Stimulated activated naive B cell treated with anti-CD40 and anti-IgM and Interleukin-4, amounts not matched to agents 10 μg/mL and 1 μg/mL and 100 μg/mL, for 72 hours (primary cell): ENCODE data around the gene TRIM17.
A peak's percentile ranks its signal among the peaks of the same experiment; 100 is the strongest.

Experiments
- ATAC-seq, 2 donors: fragments of 150-1000 bp; cut with Tn5 transposase; replicated peaks; 2 replicates each; pipeline ENCODE4 v1.10.0; 2021; ENCODE audit warnings: moderate library complexity in 1 of 2
- DNase-seq: peaks from one replicate; pipeline ENCODE4 v3.0.0; 2021
- H3K27ac Mint-ChIP-seq: one replicate; pipeline ENCODE4 v1.8.0; 2022; ENCODE audit warnings: mild to moderate bottlenecking, mixed read lengths
- H3K27me3 Mint-ChIP-seq, 2 donors: one replicate each; pipeline ENCODE4 v1.8.0; 2022; ENCODE audit warnings: mixed read lengths in 2 of 2
- H3K36me3 Mint-ChIP-seq, 2 donors: one replicate each; pipeline ENCODE4 v1.8.0; 2022; ENCODE audit warnings: mixed read lengths in 2 of 2, mild to moderate bottlenecking in 1 of 2
- H3K4me1 Mint-ChIP-seq, 2 donors: one replicate each; pipeline ENCODE4 v1.8.0; 2022; ENCODE audit warnings: mixed read lengths in 2 of 2, mild to moderate bottlenecking in 1 of 2
- H3K4me3 Mint-ChIP-seq, 2 donors: one replicate each; pipeline ENCODE4 v1.8.0; 2022; ENCODE audit warnings: mild to moderate bottlenecking in 2 of 2, mixed read lengths in 2 of 2, moderate library complexity in 1 of 2
- H3K9me3 Mint-ChIP-seq, 2 donors: one replicate each; pipeline ENCODE4 v1.8.0; 2022; ENCODE audit warnings: mixed read lengths in 2 of 2, mild to moderate bottlenecking in 1 of 2

Gene TRIM17

GRCh38 chr1:228417483-228418203 is 982 bp upstream of the TRIM17 start:
- Mint-ChIP-seq H3K27ac (no peak overlapping the region), H3K9me3 (peaks cover 0 to 2% of the 10 kb centered on the region in 2 donors), H3K4me1 (peaks cover 19 to 23% of the 10 kb centered on the region in 2 donors), H3K36me3 (peaks cover 2 to 6% of the 10 kb centered on the region in 2 donors), H3K4me3 (peak overlapping the region in 1 of 2 donors; percentile 81), H3K27me3 (peaks cover 55 to 71% of the 10 kb centered on the region in 2 donors)
- DNase-seq: no peak
- no peak for ATAC-seq

GRCh38 chr1:228417061-228417460 is 400 bp upstream of the TRIM17 start:
- Mint-ChIP-seq H3K4me1 (peaks cover 19 to 23% of the 10 kb centered on the region in 2 donors), H3K27ac (no peak overlapping the region), H3K36me3 (peaks cover 2 to 6% of the 10 kb centered on the region in 2 donors), H3K9me3 (peaks cover 0 to 2% of the 10 kb centered on the region in 2 donors), H3K27me3 (peaks cover 49 to 67% of the 10 kb centered on the region in 2 donors), H3K4me3 (peak overlapping the region; percentile 46 to 81)
- no peak for DNase-seq
- ATAC-seq: no peak

- ATAC-seq: peak; percentile 25 to 26
- Mint-ChIP-seq H3K36me3 (peaks cover 2 to 10% of the 10 kb centered on the region in 2 donors), H3K27ac (no peak overlapping the region), H3K9me3 (peaks cover 0 to 2% of the 10 kb centered on the region in 2 donors), H3K27me3 (peaks cover 47 to 55% of the 10 kb centered on the region in 2 donors), H3K4me3 (peak overlapping the region; percentile 57 to 81), H3K4me1 (peaks cover 19 to 23% of the 10 kb centered on the region in 2 donors)
- DNase-seq: no peak
Measured at GRCh38 chr1:228415853-228416216, 826 bp downstream of the TRIM17 start.

GRCh38 chr1:228415221-228415620 is 1.4 kb downstream of the TRIM17 start:
- Mint-ChIP-seq H3K9me3 (peaks cover 0 to under 1% of the 10 kb centered on the region in 2 donors), H3K27ac (no peak overlapping the region), H3K36me3 (peaks cover 2 to 12% of the 10 kb centered on the region in 2 donors), H3K27me3 (peaks cover 44 to 49% of the 10 kb centered on the region in 2 donors), H3K4me3 (no peak overlapping the region), H3K4me1 (peaks cover 19 to 23% of the 10 kb centered on the region in 2 donors)
- ATAC-seq (no peak), DNase-seq (no peak)

- ATAC-seq: no peak
- Mint-ChIP-seq H3K9me3 (no peaks in the 10 kb centered on the region), H3K4me1 (peaks cover 20 to 27% of the 10 kb centered on the region in 2 donors), H3K36me3 (peaks cover 2 to 12% of the 10 kb centered on the region in 2 donors), H3K27ac (no peak overlapping the region), H3K27me3 (peaks cover 38 to 43% of the 10 kb centered on the region in 2 donors), H3K4me3 (no peak overlapping the region)
- DNase-seq: no peak
Measured at GRCh38 chr1:228414511-228415211, 2.0 kb downstream of the TRIM17 start.

- H3K27me3 Mint-ChIP-seq: peaks cover 31 to 35% of the 10 kb centered on the region in 2 donors
- ATAC-seq (no peak), DNase-seq (no peak)
- H3K27ac Mint-ChIP-seq: no peak overlapping the region
- no peaks in the 10 kb centered on the region for H3K9me3 Mint-ChIP-seq
- no peak overlapping the region for H3K4me3 Mint-ChIP-seq
- H3K36me3 Mint-ChIP-seq: peaks cover 3 to 12% of the 10 kb centered on the region in 2 donors
- H3K4me1 Mint-ChIP-seq: peaks cover 24 to 39% of the 10 kb centered on the region in 2 donors
Measured at GRCh38 chr1:228413241-228414010, 3.2 kb downstream of the TRIM17 start.

GRCh38 chr1:228411548-228412430 is 4.9 kb downstream of the TRIM17 start:
- ATAC-seq (no peak), DNase-seq (no peak)
- H3K4me1 Mint-ChIP-seq: peaks cover 20 to 44% of the 10 kb centered on the region in 2 donors
- peaks cover 15 to 19% of the 10 kb centered on the region in 2 donors for H3K27me3 Mint-ChIP-seq
- H3K36me3 Mint-ChIP-seq: peaks cover 3 to 12% of the 10 kb centered on the region in 2 donors
- no peak overlapping the region for H3K27ac Mint-ChIP-seq
- no peak overlapping the region for H3K4me3 Mint-ChIP-seq
- no peaks in the 10 kb centered on the region for H3K9me3 Mint-ChIP-seq

GRCh38 chr1:228411121-228411520 is 5.5 kb downstream of the TRIM17 start:
- peaks cover 3 to 12% of the 10 kb centered on the region in 2 donors for H3K36me3 Mint-ChIP-seq
- ATAC-seq: no peak

GRCh38 chr1:228410671-228411070 is 6.0 kb downstream of the TRIM17 start:
- no peak overlapping the region for H3K27ac Mint-ChIP-seq
- peaks cover 3 to 12% of the 10 kb centered on the region in 2 donors for H3K36me3 Mint-ChIP-seq

More at GRCh38 chr1:228411121-228411520, 5.5 kb downstream of the TRIM17 start:
- no peak for DNase-seq
- H3K4me3 Mint-ChIP-seq: no peak overlapping the region
- peaks cover 11 to 12% of the 10 kb centered on the region in 2 donors for H3K27me3 Mint-ChIP-seq
- no peaks in the 10 kb centered on the region for H3K9me3 Mint-ChIP-seq
- H3K27ac Mint-ChIP-seq: no peak overlapping the region
- H3K4me1 Mint-ChIP-seq: peaks cover 16 to 37% of the 10 kb centered on the region in 2 donors

GRCh38 chr1:228410015-228410414 is 6.6 kb downstream of the TRIM17 start:
- H3K27ac Mint-ChIP-seq: no peak overlapping the region
- no peak for DNase-seq

More at GRCh38 chr1:228410671-228411070, 6.0 kb downstream of the TRIM17 start:
- Mint-ChIP-seq H3K27me3 (peaks cover 6 to 8% of the 10 kb centered on the region in 2 donors), H3K4me1 (peaks cover 13 to 35% of the 10 kb centered on the region in 2 donors), H3K9me3 (no peaks in the 10 kb centered on the region), H3K4me3 (no peak overlapping the region)
- no peak for ATAC-seq
- no peak for DNase-seq

GRCh38 chr1:228408869-228409805 is 7.5 kb downstream of the TRIM17 start:
- H3K27me3 Mint-ChIP-seq: no peaks in the 10 kb centered on the region
- H3K9me3 Mint-ChIP-seq: no peaks in the 10 kb centered on the region
- H3K36me3 Mint-ChIP-seq: peaks cover 7 to 13% of the 10 kb centered on the region in 2 donors
- DNase-seq (no peak), ATAC-seq (no peak)
- peaks cover 19 to 45% of the 10 kb centered on the region in 2 donors for H3K4me1 Mint-ChIP-seq
- no peak overlapping the region for H3K4me3 Mint-ChIP-seq
- H3K27ac Mint-ChIP-seq: no peak overlapping the region

More at GRCh38 chr1:228410015-228410414, 6.6 kb downstream of the TRIM17 start:
- H3K4me1 Mint-ChIP-seq: peaks cover 12 to 36% of the 10 kb centered on the region in 2 donors
- no peaks in the 10 kb centered on the region for H3K9me3 Mint-ChIP-seq
- H3K27me3 Mint-ChIP-seq: peaks cover 0 to 1% of the 10 kb centered on the region in 2 donors
- H3K4me3 Mint-ChIP-seq: no peak overlapping the region
- peaks cover 6% of the 10 kb centered on the region in 2 donors for H3K36me3 Mint-ChIP-seq
- ATAC-seq: no peak

GRCh38 chr1:228408041-228408868 is 8.4 kb downstream of the TRIM17 start:
- peaks cover 13 to 21% of the 10 kb centered on the region in 2 donors for H3K36me3 Mint-ChIP-seq
- no peaks in the 10 kb centered on the region for H3K9me3 Mint-ChIP-seq
- peaks cover 27 to 54% of the 10 kb centered on the region in 2 donors for H3K4me1 Mint-ChIP-seq
- ATAC-seq (no peak), DNase-seq (no peak)
- no peak overlapping the region for H3K27ac Mint-ChIP-seq
- peak overlapping the region; percentile 45 to 95 for H3K4me3 Mint-ChIP-seq
- H3K27me3 Mint-ChIP-seq: no peaks in the 10 kb centered on the region
